ENCODE measurements around the gene TRIM44. TPM values are rescaled to one million over a fixed set of nuclear protein-coding genes. Genes with fewer than 3 reads are reported as not detected.

Gene TRIM44
- total and polyA plus RNA-seq, 4 donors, result 3.7 to 15.1 (median 10.4) TPM

DNA sequence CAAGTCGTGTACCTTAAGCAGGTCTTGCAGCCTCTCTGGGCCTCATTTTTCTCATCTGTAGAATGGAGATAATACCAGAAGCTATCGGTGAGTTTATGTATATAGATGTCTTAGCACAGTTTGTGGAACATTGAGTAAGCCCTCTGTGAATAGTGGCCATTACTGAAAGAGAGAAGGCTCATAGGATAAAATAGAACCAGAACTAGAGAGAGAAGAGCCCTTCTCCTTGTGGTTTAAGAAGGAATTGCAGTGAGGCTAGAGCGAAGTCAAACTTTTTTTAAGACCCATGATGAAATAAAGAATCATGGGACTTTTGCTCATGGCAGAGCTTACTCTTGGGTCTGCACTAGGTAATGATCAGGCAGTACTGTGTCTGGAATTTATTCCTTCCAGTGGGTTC, 137.1 kb downstream of the TRIM44 start:
- no peak for DNase-seq (ENCODE audit: low spot score)
- Histone ChIP-seq H3K9ac (ENCODE audit: low read depth in 1 of 2, low read length in 2 of 2) (no peak overlapping the region), H3K27ac (ENCODE audit: low read depth in 1 of 2, low read length in 2 of 2) (no peak overlapping the region), H3K4me1 (ENCODE audit: control insufficient read depth in 4 of 4, insufficient read depth in 4 of 4, low read length in 3 of 4) (peaks cover 0 to 15% (median 0%) of the 10 kb centered on the region in 4 donors), H3K4me3 (ENCODE audit: low read depth in 1 of 3, low read length in 3 of 3) (no peak overlapping the region), H3K9me3 (ENCODE audit: control insufficient read depth in 4 of 4, low read length in 3 of 4) (no peaks in the 10 kb centered on the region), H3K27me3 (ENCODE audit: control insufficient read depth in 4 of 4, insufficient read depth in 4 of 4, low read length in 3 of 4) (no peaks in the 10 kb centered on the region), H3K36me3 (ENCODE audit: control insufficient read depth in 4 of 4, insufficient read depth in 3 of 4, low read depth in 1 of 4, low read length in 3 of 4) (no peaks in the 10 kb centered on the region)
- 97% methylated on average over 3 of the region's 3 CpGs for WGBS
- no peak for TF ChIP-seq FOXA2 (IDR thresholded peaks at IDR 0.05)
- no peak for TF ChIP-seq GABPA (IDR thresholded peaks at IDR 0.05 in 1 of 2, conservative IDR thresholded peaks at IDR 0.05 in 1 of 2)

- H3K4me1 ChIP-seq (ENCODE audit: control insufficient read depth in 4 of 4, insufficient read depth in 4 of 4, low read length in 3 of 4), result peaks cover 0 to 15% (median 0%) of the 10 kb centered on the region in 4 donors
- no peak for TF ChIP-seq TAF1 (conservative IDR thresholded peaks at IDR 0.05)
- TF ChIP-seq REST (IDR thresholded peaks at IDR 0.05), result no peak
- no peak for TF ChIP-seq FOXA1 (IDR thresholded peaks at IDR 0.05)
- 79% methylated on average over 5 of the region's 5 CpGs for WGBS
- H3K4me3 ChIP-seq (ENCODE audit: low read depth in 1 of 3, low read length in 3 of 3), result no peak overlapping the region
- no peaks in the 10 kb centered on the region for H3K27me3 ChIP-seq (ENCODE audit: control insufficient read depth in 4 of 4, insufficient read depth in 4 of 4, low read length in 3 of 4)
- no peak overlapping the region for H3K27ac ChIP-seq (ENCODE audit: low read depth in 1 of 2, low read length in 2 of 2)
- H3K9ac ChIP-seq (ENCODE audit: low read depth in 1 of 2, low read length in 2 of 2), result no peak overlapping the region
- no peaks in the 10 kb centered on the region for H3K36me3 ChIP-seq (ENCODE audit: control insufficient read depth in 4 of 4, insufficient read depth in 3 of 4, low read depth in 1 of 4, low read length in 3 of 4)
- DNase-seq (ENCODE audit: low spot score), result no peak
- H3K9me3 ChIP-seq (ENCODE audit: control insufficient read depth in 4 of 4, low read length in 3 of 4), result no peaks in the 10 kb centered on the region
Measured at GRCh38 chr11:35800970-35801953, 138.7 kb downstream of the TRIM44 start.

- H3K9me3 ChIP-seq (ENCODE audit: control insufficient read depth in 4 of 4, low read length in 3 of 4), result no peaks in the 10 kb centered on the region
- no peak for TF ChIP-seq FOXA1 (IDR thresholded peaks at IDR 0.05)
- no peak for TF ChIP-seq ZBTB33 (IDR thresholded peaks at IDR 0.05)
- no peak for TF ChIP-seq TAF1 (conservative IDR thresholded peaks at IDR 0.05)
- TF ChIP-seq JUND (IDR thresholded peaks at IDR 0.05), result no peak
- TF ChIP-seq FOXA2 (IDR thresholded peaks at IDR 0.05), result no peak
- TF ChIP-seq NR2F2 (IDR thresholded peaks at IDR 0.05), result no peak
- no peak for TF ChIP-seq HNF4G (IDR thresholded peaks at IDR 0.05)
- TF ChIP-seq, protein P1, sequence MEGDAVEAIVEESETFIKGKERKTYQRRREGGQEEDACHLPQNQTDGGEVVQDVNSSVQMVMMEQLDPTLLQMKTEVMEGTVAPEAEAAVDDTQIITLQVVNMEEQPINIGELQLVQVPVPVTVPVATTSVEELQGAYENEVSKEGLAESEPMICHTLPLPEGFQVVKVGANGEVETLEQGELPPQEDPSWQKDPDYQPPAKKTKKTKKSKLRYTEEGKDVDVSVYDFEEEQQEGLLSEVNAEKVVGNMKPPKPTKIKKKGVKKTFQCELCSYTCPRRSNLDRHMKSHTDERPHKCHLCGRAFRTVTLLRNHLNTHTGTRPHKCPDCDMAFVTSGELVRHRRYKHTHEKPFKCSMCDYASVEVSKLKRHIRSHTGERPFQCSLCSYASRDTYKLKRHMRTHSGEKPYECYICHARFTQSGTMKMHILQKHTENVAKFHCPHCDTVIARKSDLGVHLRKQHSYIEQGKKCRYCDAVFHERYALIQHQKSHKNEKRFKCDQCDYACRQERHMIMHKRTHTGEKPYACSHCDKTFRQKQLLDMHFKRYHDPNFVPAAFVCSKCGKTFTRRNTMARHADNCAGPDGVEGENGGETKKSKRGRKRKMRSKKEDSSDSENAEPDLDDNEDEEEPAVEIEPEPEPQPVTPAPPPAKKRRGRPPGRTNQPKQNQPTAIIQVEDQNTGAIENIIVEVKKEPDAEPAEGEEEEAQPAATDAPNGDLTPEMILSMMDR (IDR thresholded peaks at IDR 0.05; ENCODE audit: low read depth, low read length, missing input control), result no peak
- no peak for TF ChIP-seq HNF4A (conservative IDR thresholded peaks at IDR 0.05)
- TF ChIP-seq, protein P2, sequence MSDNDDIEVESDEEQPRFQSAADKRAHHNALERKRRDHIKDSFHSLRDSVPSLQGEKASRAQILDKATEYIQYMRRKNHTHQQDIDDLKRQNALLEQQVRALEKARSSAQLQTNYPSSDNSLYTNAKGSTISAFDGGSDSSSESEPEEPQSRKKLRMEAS (IDR thresholded peaks at IDR 0.05), result no peak
- TF ChIP-seq EGR1 (IDR thresholded peaks at IDR 0.05; ENCODE audit: low read depth in 2 of 2), result no peak
- no peak for TF ChIP-seq GABPA (IDR thresholded peaks at IDR 0.05 in 1 of 2, conservative IDR thresholded peaks at IDR 0.05 in 1 of 2)
- H3K4me3 ChIP-seq (ENCODE audit: low read depth in 1 of 3, low read length in 3 of 3), result no peak overlapping the region
- DNase-seq (ENCODE audit: low spot score), result no peak
- peaks cover 0 to 15% (median 0%) of the 10 kb centered on the region in 4 donors for H3K4me1 ChIP-seq (ENCODE audit: control insufficient read depth in 4 of 4, insufficient read depth in 4 of 4, low read length in 3 of 4)
- 84% methylated on average over 3 of the region's 3 CpGs for WGBS
- no peak overlapping the region for H3K27ac ChIP-seq (ENCODE audit: low read depth in 1 of 2, low read length in 2 of 2)
- no peaks in the 10 kb centered on the region for H3K27me3 ChIP-seq (ENCODE audit: control insufficient read depth in 4 of 4, insufficient read depth in 4 of 4, low read length in 3 of 4)
- H3K9ac ChIP-seq (ENCODE audit: low read depth in 1 of 2, low read length in 2 of 2), result no peak overlapping the region
- peaks cover 0 to 1% (median 0%) of the 10 kb centered on the region in 4 donors for H3K36me3 ChIP-seq (ENCODE audit: control insufficient read depth in 4 of 4, insufficient read depth in 3 of 4, low read depth in 1 of 4, low read length in 3 of 4)
Measured at GRCh38 chr11:35802221-35802620, 139.6 kb downstream of the TRIM44 start.
